ENCODE measurements around the gene MMP24. TPM values are rescaled to one million over a fixed set of nuclear protein-coding genes. Genes with fewer than 3 reads are reported as not detected.

Gene MMP24
- total and polyA plus RNA-seq, 2 of the 13 experiments (the other 11 are each of a cell fraction or from before 2014, with no cell fraction given): 0.29 to 0.35 TPM

DNA sequence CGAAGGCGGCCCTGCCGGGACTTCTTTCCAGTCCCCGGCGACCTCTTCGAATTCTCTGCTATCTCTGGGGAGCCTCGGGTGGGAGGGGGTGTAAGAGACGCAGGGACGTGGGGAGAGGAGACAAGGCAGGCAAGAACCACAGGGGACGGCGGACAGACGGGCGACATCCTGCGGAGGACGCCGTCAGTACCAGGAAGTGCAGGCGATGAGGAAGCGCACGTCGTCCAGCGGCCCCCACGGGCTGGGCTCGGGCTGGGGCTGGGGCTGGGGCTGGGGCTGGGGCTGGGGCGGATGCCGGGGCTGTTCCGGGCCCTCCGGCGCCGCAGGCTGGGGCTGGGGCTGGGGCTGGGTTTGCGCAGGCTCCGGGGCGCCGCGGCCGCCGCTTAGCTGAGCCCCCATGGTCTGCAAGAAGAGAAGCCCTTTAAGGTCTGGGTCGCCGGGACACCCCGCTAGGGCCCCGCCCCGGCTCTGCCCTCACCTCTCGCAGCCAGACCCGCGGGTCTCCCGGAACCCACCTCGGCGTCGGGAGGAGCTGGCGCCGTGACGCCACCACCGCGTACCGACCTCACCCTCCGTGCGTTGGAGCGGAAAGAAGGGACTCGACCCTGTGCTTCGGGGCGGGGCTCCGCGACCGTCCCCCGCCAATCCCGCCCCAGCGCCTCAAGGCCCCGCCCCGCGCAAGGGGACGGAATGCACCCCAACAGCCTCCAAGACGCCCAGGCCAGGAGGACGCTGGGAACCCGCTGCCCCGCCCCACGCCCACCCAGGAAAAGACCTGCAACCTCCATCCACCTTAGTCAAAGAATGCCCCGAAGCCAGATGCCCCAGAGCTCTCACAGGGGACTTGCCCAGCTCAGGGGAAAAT, 51.3 kb downstream of the MMP24 start, which contains the start of gene MMP24OS (continued):
- no peak for TF ChIP-seq ZNF577 (CRISPR knock-in tag; IDR thresholded peaks at IDR 0.05; ENCODE audit: borderline replicate concordance, low read depth)
- no peak for TF ChIP-seq EED (CRISPR knock-in tag; IDR thresholded peaks at IDR 0.05)
- peak; percentile 97 for TF ChIP-seq RBFOX2 (IDR thresholded peaks at IDR 0.05; ENCODE audit: low read depth, low read length)
- no peak for TF ChIP-seq FOSL2 (CRISPR knock-in tag; IDR thresholded peaks at IDR 0.05)
- peak; percentile 87; the same call in 1 of the 2 replicates for TF ChIP-seq POLR2AphosphoS2 (IDR thresholded peaks at IDR 0.05; ENCODE audit: low read depth, low read length)
- peak; percentile 42; the same call in 1 of the 2 replicates for TF ChIP-seq ZBTB38 (CRISPR knock-in tag; IDR thresholded peaks at IDR 0.05)
- TF ChIP-seq ZNF564 (CRISPR knock-in tag; IDR thresholded peaks at IDR 0.05): no peak
- TF ChIP-seq, protein P1, sequence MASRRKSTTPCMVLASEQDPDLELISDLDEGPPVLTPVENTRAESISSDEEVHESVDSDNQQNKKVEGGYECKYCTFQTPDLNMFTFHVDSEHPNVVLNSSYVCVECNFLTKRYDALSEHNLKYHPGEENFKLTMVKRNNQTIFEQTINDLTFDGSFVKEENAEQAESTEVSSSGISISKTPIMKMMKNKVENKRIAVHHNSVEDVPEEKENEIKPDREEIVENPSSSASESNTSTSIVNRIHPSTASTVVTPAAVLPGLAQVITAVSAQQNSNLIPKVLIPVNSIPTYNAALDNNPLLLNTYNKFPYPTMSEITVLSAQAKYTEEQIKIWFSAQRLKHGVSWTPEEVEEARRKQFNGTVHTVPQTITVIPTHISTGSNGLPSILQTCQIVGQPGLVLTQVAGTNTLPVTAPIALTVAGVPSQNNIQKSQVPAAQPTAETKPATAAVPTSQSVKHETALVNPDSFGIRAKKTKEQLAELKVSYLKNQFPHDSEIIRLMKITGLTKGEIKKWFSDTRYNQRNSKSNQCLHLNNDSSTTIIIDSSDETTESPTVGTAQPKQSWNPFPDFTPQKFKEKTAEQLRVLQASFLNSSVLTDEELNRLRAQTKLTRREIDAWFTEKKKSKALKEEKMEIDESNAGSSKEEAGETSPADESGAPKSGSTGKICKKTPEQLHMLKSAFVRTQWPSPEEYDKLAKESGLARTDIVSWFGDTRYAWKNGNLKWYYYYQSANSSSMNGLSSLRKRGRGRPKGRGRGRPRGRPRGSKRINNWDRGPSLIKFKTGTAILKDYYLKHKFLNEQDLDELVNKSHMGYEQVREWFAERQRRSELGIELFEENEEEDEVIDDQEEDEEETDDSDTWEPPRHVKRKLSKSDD (CRISPR knock-in tag; IDR thresholded peaks at IDR 0.05; ENCODE audit: low read depth): peak; percentile 89; the same call in 1 of the 2 replicates
- TF ChIP-seq RBM22 (optimal IDR thresholded peaks at IDR 0.05; ENCODE audit: low read length): peak; percentile 71
- TF ChIP-seq ZNF256 (CRISPR knock-in tag; conservative IDR thresholded peaks at IDR 0.05): no peak

Data from HepG2 (cell line).